GM18909 (cell line): ENCODE data around the gene LRFN3.
"Not testable (repeated sequence)": the region's sequence is repeated elsewhere in the genome, so short reads cannot be mapped to it uniquely, and the experiment has no call there.

Source experiments
- ATAC-seq: cut with Tn5 transposase; IDR thresholded peaks from one replicate; pipeline ENCODE4 v1.9.1; 2021; ENCODE audit warnings: mild to moderate bottlenecking; ENCODE audit not compliant: unreplicated experiment, poor library complexity

LRFN3 gene, protein sequence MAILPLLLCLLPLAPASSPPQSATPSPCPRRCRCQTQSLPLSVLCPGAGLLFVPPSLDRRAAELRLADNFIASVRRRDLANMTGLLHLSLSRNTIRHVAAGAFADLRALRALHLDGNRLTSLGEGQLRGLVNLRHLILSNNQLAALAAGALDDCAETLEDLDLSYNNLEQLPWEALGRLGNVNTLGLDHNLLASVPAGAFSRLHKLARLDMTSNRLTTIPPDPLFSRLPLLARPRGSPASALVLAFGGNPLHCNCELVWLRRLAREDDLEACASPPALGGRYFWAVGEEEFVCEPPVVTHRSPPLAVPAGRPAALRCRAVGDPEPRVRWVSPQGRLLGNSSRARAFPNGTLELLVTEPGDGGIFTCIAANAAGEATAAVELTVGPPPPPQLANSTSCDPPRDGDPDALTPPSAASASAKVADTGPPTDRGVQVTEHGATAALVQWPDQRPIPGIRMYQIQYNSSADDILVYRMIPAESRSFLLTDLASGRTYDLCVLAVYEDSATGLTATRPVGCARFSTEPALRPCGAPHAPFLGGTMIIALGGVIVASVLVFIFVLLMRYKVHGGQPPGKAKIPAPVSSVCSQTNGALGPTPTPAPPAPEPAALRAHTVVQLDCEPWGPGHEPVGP

DNA sequence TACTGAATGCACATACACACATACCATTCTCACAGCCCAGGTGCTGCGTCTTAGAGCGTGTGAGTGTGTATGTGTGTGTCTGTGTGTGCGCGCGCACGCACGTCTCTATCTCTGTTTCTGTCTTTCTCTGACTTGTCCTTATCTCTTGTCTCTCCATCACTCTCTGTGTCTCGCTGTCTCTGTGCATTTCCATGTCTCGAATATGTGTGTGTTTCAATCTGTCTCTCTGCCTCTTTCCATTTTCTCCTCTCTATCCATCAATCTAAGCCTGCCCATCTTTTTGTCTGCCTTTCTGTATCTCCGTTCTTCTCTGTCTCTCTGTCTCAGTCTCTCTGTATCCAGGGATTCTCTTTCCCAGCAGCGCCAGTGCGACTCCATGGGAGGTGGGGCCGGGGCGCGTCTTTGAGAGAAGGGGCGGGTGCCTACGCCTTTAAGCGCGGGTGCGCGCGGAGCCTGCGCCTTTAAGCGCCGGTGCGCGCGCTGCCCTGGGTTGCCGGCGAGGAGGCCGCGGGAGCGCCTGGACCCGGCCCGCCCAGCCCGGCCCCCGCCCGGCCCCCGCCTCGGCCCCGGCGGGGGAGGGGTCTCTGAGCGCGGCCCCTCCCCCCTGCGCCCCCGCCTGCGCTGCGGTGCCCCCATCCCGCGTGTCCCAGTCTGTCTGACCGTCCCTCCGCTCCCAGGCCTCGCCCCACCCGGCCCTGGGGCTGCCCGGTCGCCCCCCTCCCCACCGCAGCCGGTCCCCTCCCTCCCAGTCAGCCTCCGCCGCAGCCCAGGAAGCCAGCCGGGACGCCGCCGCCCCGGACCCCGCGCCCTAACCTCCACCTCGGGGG lies at the start of gene LRFN3:
LRFN3 (plus strand) TSS at position 464 of the 827 bp plus-strand sequence. CDS start 3,052 bp downstream, outside the sequence.
- ATAC-seq, result no peak

DNA sequence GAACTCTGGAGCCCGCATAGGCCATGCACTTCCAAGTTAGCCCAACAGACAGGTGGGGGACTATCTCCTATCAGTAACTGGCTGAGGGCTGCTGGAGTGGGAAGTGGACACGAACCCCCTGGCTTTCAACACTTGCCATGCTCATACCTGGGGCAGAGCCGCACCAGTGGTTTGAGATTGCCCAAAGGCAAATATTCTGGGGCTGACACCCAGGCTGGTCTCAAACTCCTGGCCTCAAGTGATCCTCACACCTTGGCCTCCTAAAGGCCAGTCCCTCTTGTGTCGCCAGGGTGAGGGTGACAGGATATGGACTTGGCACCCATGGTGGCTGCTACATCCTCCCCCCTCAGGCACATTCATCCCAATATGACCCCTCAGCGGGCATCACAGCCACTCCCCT lies 49.0 kb upstream of the LRFN3 start:
- no peak for ATAC-seq

DNA sequence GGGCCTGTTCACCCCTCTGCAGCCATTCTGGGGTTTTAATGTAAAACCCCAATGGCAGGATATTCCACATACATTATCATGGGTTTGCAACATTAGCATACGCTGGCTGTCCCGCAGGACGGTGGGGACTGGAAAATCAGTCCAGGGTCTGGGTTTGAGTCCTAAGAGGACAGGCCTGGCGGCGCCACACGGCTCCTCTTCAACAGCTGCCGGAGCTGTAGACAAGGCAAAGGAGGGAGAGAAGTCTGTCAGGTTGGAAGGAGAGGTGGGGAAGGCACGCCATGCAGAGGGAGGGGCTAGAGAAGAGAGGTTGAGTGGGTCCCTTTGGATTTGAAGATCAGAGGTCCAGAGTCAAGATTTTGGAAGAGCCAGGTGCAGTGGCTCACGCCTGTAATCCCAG lies 47.8 kb upstream of the LRFN3 start:
- ATAC-seq, result no peak

GRCh38 chr19:35889370-35890112 lies 46.6 kb upstream of the LRFN3 start:
- ATAC-seq, result no peak

DNA sequence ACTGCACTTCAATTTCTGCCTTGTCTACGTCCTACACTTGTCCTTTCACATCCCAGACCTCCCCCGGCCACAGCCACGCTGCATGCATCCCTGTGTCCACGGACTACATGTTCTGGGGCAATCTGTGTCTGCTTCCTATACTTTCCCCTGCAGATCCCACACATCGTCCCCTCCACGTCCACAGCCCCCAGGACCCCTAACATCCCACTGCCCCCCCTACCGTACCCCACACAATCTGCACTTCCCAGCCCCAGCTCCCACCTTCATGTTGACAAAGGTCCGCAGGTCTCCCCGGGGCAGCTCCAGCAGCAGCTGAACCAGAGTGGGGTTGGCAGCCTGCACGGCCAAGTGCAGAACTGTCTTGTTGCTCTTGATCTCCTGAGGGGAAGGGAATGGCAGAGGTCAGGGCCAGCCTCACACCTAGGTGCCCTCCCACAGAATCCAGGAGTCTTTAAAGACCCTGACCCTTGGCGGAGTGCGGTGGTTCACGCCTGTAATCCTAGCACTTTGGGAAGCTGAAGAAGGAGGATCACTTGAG lies 46.0 kb upstream of the LRFN3 start:
- no peak for ATAC-seq

DNA sequence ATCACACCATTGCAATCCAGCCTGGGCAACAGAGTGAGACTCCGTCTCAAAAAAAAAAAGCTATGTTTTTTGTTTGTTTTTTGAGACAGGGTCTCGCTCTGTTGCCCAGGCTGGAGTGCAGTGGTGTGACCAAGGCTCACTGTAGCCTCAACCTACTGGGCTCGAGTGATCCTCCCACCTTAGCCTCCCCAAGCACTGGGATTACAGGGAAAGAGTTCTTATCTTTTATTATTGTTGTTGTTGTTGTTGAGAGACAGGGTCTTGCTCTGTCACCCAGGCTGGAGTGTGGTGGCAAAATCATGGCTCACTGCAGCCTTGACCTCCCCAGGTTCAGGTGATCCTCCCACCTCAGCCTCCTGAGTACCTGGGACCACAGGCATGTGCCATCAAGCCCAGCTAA lies 44.4 kb upstream of the LRFN3 start:
- not testable (repeated sequence) for ATAC-seq

GRCh38 chr19:35894342-35894741 lies 41.8 kb upstream of the LRFN3 start:
- ATAC-seq, result no peak

- no peak for ATAC-seq
These were observed 40.1 kb upstream of the LRFN3 start for GRCh38 chr19:35895911-35896642.

GRCh38 chr19:35896643-35897040 lies 39.5 kb upstream of the LRFN3 start:
- no peak for ATAC-seq

DNA sequence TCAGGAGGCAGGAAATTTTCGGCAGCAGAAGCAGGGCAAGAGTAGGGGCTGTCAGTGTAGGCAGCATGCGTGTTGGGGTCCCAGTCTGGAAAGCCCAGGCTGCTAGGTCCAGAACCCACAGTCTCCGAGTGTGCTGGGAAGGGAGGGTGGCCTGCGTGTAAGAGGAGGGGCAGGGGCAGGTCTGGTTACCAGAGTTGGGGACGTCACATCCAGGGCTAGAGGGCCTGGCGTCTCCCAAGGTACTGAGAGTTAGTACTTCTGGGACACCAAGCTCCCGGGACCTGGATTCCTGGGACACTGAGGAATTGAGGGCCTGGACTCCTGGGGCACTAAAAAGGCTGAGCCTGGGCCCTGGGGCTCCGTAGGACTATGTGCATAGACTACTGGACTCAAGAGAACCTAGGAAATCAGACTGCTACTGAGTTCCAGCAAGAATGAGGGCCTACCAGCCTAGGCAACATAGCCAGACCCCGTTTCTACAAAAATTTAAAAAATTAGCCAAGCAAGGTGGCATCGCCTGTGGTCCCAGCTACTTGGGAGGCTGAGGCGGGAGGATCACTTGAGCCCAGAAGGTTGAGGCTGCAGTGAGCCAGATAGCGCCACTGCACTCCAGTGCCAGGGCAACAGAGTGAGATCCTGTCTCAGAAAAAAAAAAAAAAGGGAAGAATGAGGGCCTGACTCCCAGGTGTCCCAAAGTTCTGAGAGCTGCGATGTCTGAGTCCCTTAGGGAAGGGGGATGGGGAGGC lies 38.3 kb upstream of the LRFN3 start:
- ATAC-seq, result no peak

GRCh38 chr19:35898499-35898809 lies 37.7 kb upstream of the LRFN3 start:
- no peak for ATAC-seq

DNA sequence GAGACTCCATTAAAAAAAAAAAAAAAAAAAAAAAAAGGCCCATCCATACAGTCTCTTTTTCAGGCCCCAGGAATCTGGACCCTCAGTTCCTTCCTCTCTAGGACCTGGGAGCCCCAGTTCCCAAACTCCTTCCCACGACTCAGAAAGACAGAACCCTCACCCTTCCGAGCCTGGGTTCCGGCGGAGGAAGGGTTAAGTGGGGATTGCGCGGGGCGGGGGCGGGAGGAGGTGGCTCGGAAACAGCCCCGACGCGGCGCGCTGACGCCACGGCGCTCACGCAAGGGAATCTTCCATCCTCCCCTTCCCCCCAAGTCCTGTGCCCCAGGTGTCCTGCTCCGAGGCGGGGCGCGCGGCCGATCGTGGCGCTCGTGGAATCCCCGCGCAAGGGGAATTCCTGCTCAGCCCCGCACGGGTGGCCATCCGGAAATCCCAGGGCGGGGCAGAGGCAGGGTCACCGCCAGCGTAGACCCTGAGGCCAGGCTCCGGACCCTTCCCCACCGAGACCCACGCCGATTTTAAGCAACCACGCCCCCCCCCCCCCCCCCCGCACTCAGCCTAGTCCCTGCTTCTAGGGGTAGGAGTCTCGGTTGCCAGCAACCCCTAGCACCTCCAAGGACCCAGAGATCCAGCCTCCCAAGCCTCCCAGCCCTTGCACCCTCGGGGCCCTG lies 36.5 kb upstream of the LRFN3 start:
- ATAC-seq, result peak; percentile 43

DNA sequence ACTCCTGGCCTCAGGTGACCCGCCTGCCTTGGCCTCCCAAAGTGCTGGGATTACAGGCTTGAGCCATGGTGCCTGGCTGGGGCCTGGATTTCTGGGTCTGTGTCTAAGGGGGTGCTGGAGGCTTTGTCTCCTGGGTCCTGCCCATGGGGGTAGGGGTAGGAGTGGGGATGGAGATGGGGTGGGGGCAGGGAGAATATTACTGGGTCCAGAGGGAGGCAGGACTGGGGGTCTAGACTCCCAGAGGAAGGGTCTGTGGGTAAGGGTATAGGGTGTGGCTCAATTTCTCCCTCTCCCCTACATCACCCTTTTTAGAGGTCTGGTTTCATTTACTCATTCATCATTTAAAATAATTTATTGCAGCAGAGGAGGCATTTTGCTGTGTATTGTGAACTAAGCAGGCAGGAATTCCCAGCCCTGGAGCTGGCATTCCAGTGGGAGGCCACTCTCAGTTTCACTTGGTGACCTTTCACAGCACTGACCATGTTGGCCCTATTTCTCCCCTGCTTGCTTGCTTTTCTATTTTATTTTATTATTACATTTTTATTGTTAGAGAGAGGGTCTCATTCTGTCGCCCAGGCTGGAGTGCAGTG lies 35.0 kb upstream of the LRFN3 start:
- ATAC-seq, result no peak

GRCh38 chr19:35901854-35902661 lies 34.1 kb upstream of the LRFN3 start, which contains the start of gene HCST:
TSS of gene HCST (plus strand) at chr19:35902529. CDS start at chr19:35902594, 65 bp downstream.
- no peak for ATAC-seq

GRCh38 chr19:35902870-35903475 lies 33.2 kb upstream of the LRFN3 start:
- no peak for ATAC-seq

GRCh38 chr19:35903550-35904179 lies 32.5 kb upstream of the LRFN3 start:
- ATAC-seq, result peak; percentile 52
